ENCODE data around the gene ARHGAP5. TPM values are rescaled to one million over a fixed set of nuclear protein-coding genes. Genes with fewer than 3 reads are reported as not detected.

ARHGAP5 gene
- total and polyA plus RNA-seq, 4 experiments from 2014 or later: 28.0 to 109 (median 71.8) TPM

GRCh38 chr14:32044454-32044853 lies 32.6 kb upstream of the ARHGAP5 start:
- ChIA-PET CTCF (ENCODE audit: partially characterized antibody) (no interaction called here), POLR2A (ENCODE audit: partially characterized antibody) (no interaction called here)
- peaks cover 0 to 4% (median 3%) of the 10 kb centered on the region in 4 donors for H3K4me1 Mint-ChIP-seq
- H3K9me3 Mint-ChIP-seq: no peaks in the 10 kb centered on the region
- H3K4me3 Mint-ChIP-seq: no peak overlapping the region
- peaks cover 5 to 12% of the 10 kb centered on the region in 2 donors for H3K27me3 Mint-ChIP-seq
- H3K36me3 Mint-ChIP-seq: no peaks in the 10 kb centered on the region
- no peak overlapping the region for H3K27ac Mint-ChIP-seq
- H3K4me1 ChIP-seq (ENCODE audit: insufficient read depth, low read length): no peaks in the 10 kb centered on the region
- H3K27ac ChIP-seq (ENCODE audit: low read depth, low read length): no peak overlapping the region
- H3K36me3 ChIP-seq (ENCODE audit: insufficient read depth, low read length): no peaks in the 10 kb centered on the region
- no peak for DNase-seq
- H3K9me3 ChIP-seq (ENCODE audit: control insufficient read depth in 1 of 2, low read length in 2 of 2): no peaks in the 10 kb centered on the region
- intact Hi-C loops (cut with micrococcal nuclease): no loop called here
- H3K27me3 ChIP-seq (ENCODE audit: insufficient read depth, low read length): no peaks in the 10 kb centered on the region
- no peak overlapping the region for H3K4me3 ChIP-seq (ENCODE audit: low read length in 2 of 2)

GRCh38 chr14:32047791-32048190 lies 29.3 kb upstream of the ARHGAP5 start:
- no peaks in the 10 kb centered on the region for H3K27me3 ChIP-seq (ENCODE audit: insufficient read depth, low read length)
- Mint-ChIP-seq H3K27ac (no peak overlapping the region), H3K27me3 (peaks cover 0 to 5% of the 10 kb centered on the region in 2 donors), H3K4me1 (peaks cover 0 to 4% (median 3%) of the 10 kb centered on the region in 4 donors), H3K36me3 (no peaks in the 10 kb centered on the region), H3K4me3 (no peak overlapping the region), H3K9me3 (no peaks in the 10 kb centered on the region)
- no peaks in the 10 kb centered on the region for H3K9me3 ChIP-seq (ENCODE audit: control insufficient read depth in 1 of 2, low read length in 2 of 2)
- no peaks in the 10 kb centered on the region for H3K4me1 ChIP-seq (ENCODE audit: insufficient read depth, low read length)
- H3K36me3 ChIP-seq (ENCODE audit: insufficient read depth, low read length): no peaks in the 10 kb centered on the region
- CTCF ChIA-PET (ENCODE audit: partially characterized antibody): no interaction called here
- POLR2A ChIA-PET (ENCODE audit: partially characterized antibody): no interaction called here
- H3K27ac ChIP-seq (ENCODE audit: low read depth, low read length): no peak overlapping the region
- no peak overlapping the region for H3K4me3 ChIP-seq (ENCODE audit: low read length in 2 of 2)
- intact Hi-C loops (cut with micrococcal nuclease): no loop called here
- DNase-seq: no peak

- no peaks in the 10 kb centered on the region for H3K9me3 ChIP-seq (ENCODE audit: control insufficient read depth in 1 of 2, low read length in 2 of 2)
- Mint-ChIP-seq H3K27ac (no peak overlapping the region), H3K9me3 (no peaks in the 10 kb centered on the region), H3K27me3 (no peaks in the 10 kb centered on the region), H3K4me3 (no peak overlapping the region), H3K36me3 (no peaks in the 10 kb centered on the region), H3K4me1 (no peaks in the 10 kb centered on the region)
- ChIA-PET CTCF (ENCODE audit: partially characterized antibody) (no interaction called here), POLR2A (ENCODE audit: partially characterized antibody) (no interaction called here)
- H3K27me3 ChIP-seq (ENCODE audit: insufficient read depth, low read length): no peaks in the 10 kb centered on the region
- intact Hi-C loops (cut with micrococcal nuclease): no loop called here
- no peak overlapping the region for H3K27ac ChIP-seq (ENCODE audit: low read depth, low read length)
- no peak overlapping the region for H3K4me3 ChIP-seq (ENCODE audit: low read length in 2 of 2)
- H3K36me3 ChIP-seq (ENCODE audit: insufficient read depth, low read length): no peaks in the 10 kb centered on the region
- H3K4me1 ChIP-seq (ENCODE audit: insufficient read depth, low read length): no peaks in the 10 kb centered on the region
- no peak for DNase-seq
Measured at GRCh38 chr14:32049361-32050088, 27.6 kb upstream of the ARHGAP5 start.

DNA sequence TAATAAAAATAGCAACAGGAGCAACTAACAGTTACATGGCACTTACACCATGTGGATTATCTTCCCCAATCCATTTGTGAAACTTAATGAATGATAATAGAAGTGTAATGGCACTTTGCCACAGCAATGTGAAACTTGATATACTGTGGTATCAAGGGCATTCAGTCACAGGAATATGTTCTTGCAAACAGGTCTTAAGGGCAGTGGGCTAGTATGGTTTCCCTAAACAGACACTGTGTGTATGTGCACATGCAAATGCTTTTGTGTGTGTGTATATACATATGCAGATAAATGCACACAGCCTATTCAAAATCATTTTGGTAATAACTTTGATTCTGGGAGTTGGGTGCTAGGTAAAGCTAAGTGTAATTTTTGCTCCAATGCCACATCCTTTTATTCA lies 26.2 kb upstream of the ARHGAP5 start:
- intact Hi-C loops (cut with micrococcal nuclease): no loop called here
- H3K27ac ChIP-seq (ENCODE audit: low read depth, low read length): no peak overlapping the region
- CTCF ChIA-PET (ENCODE audit: partially characterized antibody): no interaction called here
- Mint-ChIP-seq H3K36me3 (no peaks in the 10 kb centered on the region), H3K9me3 (no peaks in the 10 kb centered on the region), H3K4me3 (no peak overlapping the region), H3K27ac (no peak overlapping the region), H3K27me3 (no peaks in the 10 kb centered on the region), H3K4me1 (no peaks in the 10 kb centered on the region)
- no peaks in the 10 kb centered on the region for H3K4me1 ChIP-seq (ENCODE audit: insufficient read depth, low read length)
- no peaks in the 10 kb centered on the region for H3K27me3 ChIP-seq (ENCODE audit: insufficient read depth, low read length)
- H3K9me3 ChIP-seq (ENCODE audit: control insufficient read depth in 1 of 2, low read length in 2 of 2): no peaks in the 10 kb centered on the region
- H3K4me3 ChIP-seq (ENCODE audit: low read length in 2 of 2): no peak overlapping the region
- POLR2A ChIA-PET (ENCODE audit: partially characterized antibody): no interaction called here
- no peak for DNase-seq
- no peaks in the 10 kb centered on the region for H3K36me3 ChIP-seq (ENCODE audit: insufficient read depth, low read length)

GRCh38 chr14:32054536-32054935 lies 22.6 kb upstream of the ARHGAP5 start:
- Mint-ChIP-seq H3K9me3 (no peaks in the 10 kb centered on the region), H3K27ac (no peak overlapping the region), H3K27me3 (peaks cover 6 to 7% of the 10 kb centered on the region in 2 donors), H3K4me1 (no peaks in the 10 kb centered on the region), H3K36me3 (no peaks in the 10 kb centered on the region), H3K4me3 (no peak overlapping the region)
- intact Hi-C loops (cut with micrococcal nuclease): no loop called here
- POLR2A ChIA-PET (ENCODE audit: partially characterized antibody): no interaction called here
- no peak overlapping the region for H3K27ac ChIP-seq (ENCODE audit: low read depth, low read length)
- H3K36me3 ChIP-seq (ENCODE audit: insufficient read depth, low read length): no peaks in the 10 kb centered on the region
- no peaks in the 10 kb centered on the region for H3K27me3 ChIP-seq (ENCODE audit: insufficient read depth, low read length)
- no peaks in the 10 kb centered on the region for H3K4me1 ChIP-seq (ENCODE audit: insufficient read depth, low read length)
- CTCF ChIA-PET (ENCODE audit: partially characterized antibody): no interaction called here
- no peaks in the 10 kb centered on the region for H3K9me3 ChIP-seq (ENCODE audit: control insufficient read depth in 1 of 2, low read length in 2 of 2)
- DNase-seq: no peak
- no peak overlapping the region for H3K4me3 ChIP-seq (ENCODE audit: low read length in 2 of 2)

GRCh38 chr14:32055175-32055574 lies 21.9 kb upstream of the ARHGAP5 start:
- Histone ChIP-seq H3K27ac (ENCODE audit: low read depth, low read length) (no peak overlapping the region), H3K27me3 (ENCODE audit: insufficient read depth, low read length) (no peaks in the 10 kb centered on the region), H3K36me3 (ENCODE audit: insufficient read depth, low read length) (no peaks in the 10 kb centered on the region), H3K9me3 (ENCODE audit: control insufficient read depth in 1 of 2, low read length in 2 of 2) (no peaks in the 10 kb centered on the region), H3K4me3 (ENCODE audit: low read length in 2 of 2) (no peak overlapping the region), H3K4me1 (ENCODE audit: insufficient read depth, low read length) (no peaks in the 10 kb centered on the region)
- CTCF ChIA-PET (ENCODE audit: partially characterized antibody): no interaction called here
- Mint-ChIP-seq H3K4me1 (no peaks in the 10 kb centered on the region), H3K27me3 (peaks cover 7% of the 10 kb centered on the region in 2 donors), H3K4me3 (no peak overlapping the region), H3K36me3 (no peaks in the 10 kb centered on the region), H3K9me3 (no peaks in the 10 kb centered on the region), H3K27ac (no peak overlapping the region)
- no peak for DNase-seq
- POLR2A ChIA-PET (ENCODE audit: partially characterized antibody): no interaction called here
- intact Hi-C loops (cut with micrococcal nuclease): no loop called here

DNA sequence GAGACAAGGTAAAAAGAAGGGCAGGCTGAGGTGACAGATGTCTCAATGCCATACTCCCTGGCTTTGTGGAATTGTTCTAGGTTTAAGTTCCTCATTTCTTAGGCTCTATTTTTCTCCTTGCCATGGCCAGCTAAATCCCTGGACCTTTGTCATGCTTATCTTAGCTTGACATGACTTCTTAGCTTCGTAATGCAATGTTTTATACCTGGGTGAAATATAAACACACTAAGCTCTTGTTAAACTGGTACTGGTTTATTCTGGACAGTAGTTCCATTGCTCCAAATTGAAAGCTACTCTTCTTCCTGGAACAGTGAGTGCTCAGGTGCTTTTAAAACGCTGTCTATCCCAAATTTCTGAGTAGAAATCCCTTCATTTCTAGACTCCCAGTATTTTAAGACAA lies 17.4 kb upstream of the ARHGAP5 start:
- Histone ChIP-seq H3K27me3 (ENCODE audit: insufficient read depth, low read length) (no peaks in the 10 kb centered on the region), H3K4me3 (ENCODE audit: low read length in 2 of 2) (no peak overlapping the region), H3K9me3 (ENCODE audit: control insufficient read depth in 1 of 2, low read length in 2 of 2) (no peaks in the 10 kb centered on the region), H3K27ac (ENCODE audit: low read depth, low read length) (no peak overlapping the region), H3K4me1 (ENCODE audit: insufficient read depth, low read length) (no peaks in the 10 kb centered on the region), H3K36me3 (ENCODE audit: insufficient read depth, low read length) (no peaks in the 10 kb centered on the region)
- Mint-ChIP-seq H3K4me1 (no peaks in the 10 kb centered on the region), H3K27me3 (peaks cover 7 to 11% of the 10 kb centered on the region in 2 donors), H3K9me3 (peaks cover 0 to 2% (median 0%) of the 10 kb centered on the region in 8 donors), H3K4me3 (no peak overlapping the region), H3K27ac (no peak overlapping the region), H3K36me3 (no peaks in the 10 kb centered on the region)
- POLR2A ChIA-PET (ENCODE audit: partially characterized antibody): no interaction called here
- intact Hi-C loops (cut with micrococcal nuclease): no loop called here
- CTCF ChIA-PET (ENCODE audit: partially characterized antibody): interaction anchor here (0.6 to 1.3 kb wide), 6 partner anchors 11 to 203 kb away, joined by 3 to 4 read pairs (median 3); no protein-coding TSS in a partner anchor
- no peak for DNase-seq
